IMR-90 (cell line): Measurements from ENCODE around the gene ATRNL1. TPM values are rescaled to one million over a fixed set of nuclear protein-coding genes. Genes with fewer than 3 reads are reported as not detected.
A peak's percentile ranks its signal among the peaks of the same experiment; 100 is the strongest.

Experiments
- ATAC-seq: fragments of 200-7000 bp; cut with Tn5 transposase; 2 replicates; pipeline ENCODE4 v1.9.1; 2020; ENCODE audit warnings: low read depth, mild to moderate bottlenecking, moderate library complexity
- BruUV-seq: library from RNA; stranded (reverse); fragments of 400-500 nt; replicated peaks from 2 replicates; lab custom pipeline; 2021; lab: Mats Ljungman, UMichigan
- CTCF ChIA-PET: fragments of 300-600 bp; formaldehyde crosslinking; extraction: SDS; loops from one replicate; lab custom pipeline; 2021; ENCODE audit warnings: antibody characterized with exemption; lab: Yijun Ruan, JAX
- POLR2A ChIA-PET: fragments of 300-600 bp; sonication (Branson Sonifier 250); formaldehyde crosslinking; loops from one replicate; lab custom pipeline; 2022; ENCODE audit warnings: antibody characterized with exemption; ENCODE audit not compliant: unreplicated experiment; lab: Charles Lee
- DNase-seq: peaks from one replicate; pipeline ENCODE4 v3.0.0; 2013
- H2AFZ ChIP-seq: replicated peaks from 2 replicates; pipeline ENCODE3; 2013; ENCODE audit warnings: low read length, mild to moderate bottlenecking; ENCODE audit not compliant: poor library complexity
- H2AK5ac ChIP-seq: 2 replicates; pipeline ENCODE4 v1.6.1; 2013; ENCODE audit warnings: low read depth, low read length, inconsistent platforms
- H2AK9ac ChIP-seq: replicated peaks from 2 replicates; pipeline ENCODE3; 2013; ENCODE audit warnings: mild to moderate bottlenecking, low read depth, low read length, moderate library complexity; ENCODE audit not compliant: poor library complexity
- H2BK120ac ChIP-seq: 2 replicates; pipeline ENCODE4 v1.6.1; 2013; ENCODE audit warnings: low read depth, low read length, inconsistent platforms
- H2BK15ac ChIP-seq: 3 replicates; pipeline ENCODE4 v1.6.1; 2013; ENCODE audit warnings: low read depth, low read length, inconsistent platforms
- H2BK20ac ChIP-seq: 2 replicates; pipeline ENCODE4 v1.6.1; 2013; ENCODE audit warnings: low read depth, mild to moderate bottlenecking, inconsistent platforms, low read length, moderate library complexity
- H2BK5ac ChIP-seq: 2 replicates; pipeline ENCODE4 v1.6.1; 2013; ENCODE audit warnings: mild to moderate bottlenecking, low read depth, low read length, inconsistent platforms; ENCODE audit not compliant: poor library complexity, severe bottlenecking
- H3K14ac ChIP-seq: replicated peaks from 2 replicates; pipeline ENCODE4 v1.6.1; 2013; ENCODE audit warnings: low read depth, low read length, inconsistent platforms
- H3K18ac ChIP-seq: 2 replicates; pipeline ENCODE4 v1.6.1; 2013; ENCODE audit warnings: low read depth, low read length, control low read depth
- H3K23ac ChIP-seq: 2 replicates; pipeline ENCODE4 v1.6.1; 2013; ENCODE audit warnings: low read depth, low read length, inconsistent platforms
- H3K27ac ChIP-seq: 2 replicates; pipeline ENCODE4 v1.5.1; 2013; ENCODE audit warnings: mild to moderate bottlenecking, control low read depth, low read length; ENCODE audit not compliant: insufficient read depth
- H3K27me3 ChIP-seq: 2 replicates; pipeline ENCODE4 v1.6.1; 2013; ENCODE audit warnings: low read length; ENCODE audit not compliant: control insufficient read depth, insufficient read depth
- H3K36me3 ChIP-seq: 2 replicates; pipeline ENCODE4 v1.6.1; 2013; ENCODE audit warnings: low read length, mixed read lengths; ENCODE audit not compliant: control insufficient read depth, insufficient read depth
- H3K4ac ChIP-seq: 2 replicates; pipeline ENCODE4 v1.6.1; 2013; ENCODE audit warnings: low read depth, low read length, inconsistent platforms
- H3K4me1 ChIP-seq: 2 replicates; pipeline ENCODE4 v1.6.1; 2013; ENCODE audit warnings: low read length, mixed read lengths; ENCODE audit not compliant: control insufficient read depth, insufficient read depth
- H3K4me2 ChIP-seq: 2 replicates; pipeline ENCODE4 v1.6.1; 2013; ENCODE audit warnings: low read depth, mild to moderate bottlenecking, control low read depth, low read length, moderate library complexity
- H3K4me3 ChIP-seq: 2 replicates; pipeline ENCODE4 v1.5.1; 2013; ENCODE audit warnings: low read depth, mild to moderate bottlenecking, control low read depth, low read length, moderate library complexity; ENCODE audit not compliant: insufficient read depth
- H3K56ac ChIP-seq: 2 replicates; pipeline ENCODE4 v1.6.1; 2013; ENCODE audit warnings: low read length, inconsistent platforms; ENCODE audit not compliant: insufficient read depth; ENCODE audit errors: extremely low read depth
- H3K79me1 ChIP-seq, 2 experiments: 2 replicates each; pipeline ENCODE4 v1.6.1; 2013; ENCODE audit warnings: low read length in 2 of 2, inconsistent platforms in 1 of 2, low read depth in 1 of 2
- H3K9ac ChIP-seq: 2 replicates; pipeline ENCODE4 v1.6.1; 2013; ENCODE audit warnings: low read depth, low read length, control low read depth
- H3K9me1 ChIP-seq: 2 replicates; pipeline ENCODE4 v1.6.1; 2013; ENCODE audit warnings: low read length, inconsistent platforms; ENCODE audit not compliant: insufficient read depth
- H3K9me3 ChIP-seq: 2 replicates; pipeline ENCODE4 v1.6.1; 2013; ENCODE audit warnings: low read length; ENCODE audit not compliant: control insufficient read depth, insufficient read depth
- H4K20me1 ChIP-seq: 2 replicates; pipeline ENCODE4 v1.6.1; 2013; ENCODE audit warnings: low read length, inconsistent platforms; ENCODE audit not compliant: insufficient read depth
- H4K5ac ChIP-seq: 2 replicates; pipeline ENCODE4 v1.6.1; 2013; ENCODE audit warnings: mild to moderate bottlenecking, low read depth, low read length, control low read depth
- H4K8ac ChIP-seq, 2 experiments: 2 replicates each; pipeline ENCODE4 v1.6.1; 2013; ENCODE audit warnings: low read depth in 2 of 2, low read length in 2 of 2, control low read depth in 1 of 2, inconsistent platforms in 1 of 2
- H4K91ac ChIP-seq: 2 replicates; pipeline ENCODE4 v1.6.1; 2013; ENCODE audit warnings: low read depth, low read length, inconsistent platforms; ENCODE audit not compliant: insufficient read depth
- CEBPB ChIP-seq: IDR thresholded peaks from 2 replicates; pipeline ENCODE4 v1.6.1; 2012; ENCODE audit warnings: low read depth, low read length, improper control_type of control experiment
- CTCF ChIP-seq: conservative IDR thresholded peaks from 2 replicates; pipeline ENCODE4 v1.5.1; 2012; ENCODE audit warnings: mild to moderate bottlenecking, low read depth, low read length, improper control_type of control experiment
- MAFK ChIP-seq: IDR thresholded peaks from 2 replicates; pipeline ENCODE4 v1.6.1; 2012; ENCODE audit warnings: low read depth, low read length, improper control_type of control experiment
- MXI1 ChIP-seq: IDR thresholded peaks from 2 replicates; pipeline ENCODE4 v1.6.1; 2012; ENCODE audit warnings: low read depth, mild to moderate bottlenecking, low read length, moderate library complexity, borderline replicate concordance
- RCOR1 ChIP-seq: IDR thresholded peaks from 2 replicates; pipeline ENCODE4 v1.6.1; 2012; ENCODE audit warnings: mild to moderate bottlenecking, low read length, improper control_type of control experiment; ENCODE audit not compliant: insufficient replicate concordance
- WGBS, 2 experiments: methylation state at CpG; one replicate each; pipeline versions ENCODE4 v1.1.5 to v1.1.7; 2013; ENCODE audit warnings: missing lambda C conversion rate in 2 of 2; ENCODE audit not compliant: insufficient read length in 1 of 2; ENCODE audit errors: extremely low coverage in 2 of 2; 5-methylcytosine and 5-hydroxymethylcytosine counted together
- dilution Hi-C: fragments of 300-500 bp; cut with HindIII; formaldehyde crosslinking; loops from one replicate; pipeline ENCODE4 v1.14.3; 2018; ENCODE audit warnings: low sequenced_read_pairs; ENCODE audit not compliant: unreplicated experiment
- in situ Hi-C: fragments of 300-500 bp; cut with MboI; formaldehyde crosslinking; loops from 3 replicates; pipeline ENCODE4 v1.14.3; 2019; ENCODE audit warnings: low sequenced_read_pairs, inconsistent platforms, mixed read lengths
- intact Hi-C: fragments of 100-400 bp; cut with micrococcal nuclease; formaldehyde crosslinking; loops from 2 replicates; pipeline ENCODE4 v1.10.0; 2022
- polyA plus RNA-seq, 3 experiments: library from polyadenylated mRNA; depleted of rRNA; stranded (reverse); fragments of >200 nt; gene quantifications; 2 replicates each; pipeline ENCODE4 v1.2.3, GENCODE V29; 2012; ENCODE audit warnings: low replicate concordance in 1 of 3
- total RNA-seq: library from RNA; depleted of rRNA; stranded (reverse); fragments of >200 nt; gene quantifications from 2 replicates; pipeline ENCODE4 v1.2.3, GENCODE V29; 2012

Gene ATRNL1
- total and polyA plus RNA-seq, 2 of the 4 experiments (the other 2 are of a cell fraction), result 0.18 to 0.19 TPM

- Histone ChIP-seq H2AK9ac (no peak overlapping the region), H3K27me3 (no peaks in the 10 kb centered on the region), H3K23ac (no peak overlapping the region), H3K27ac (no peak overlapping the region), H4K20me1 (no peaks in the 10 kb centered on the region), H2BK120ac (no peak overlapping the region), H2BK15ac (no peak overlapping the region), H4K91ac (no peak overlapping the region), H3K9me1 (no peaks in the 10 kb centered on the region), H3K9me3 (no peaks in the 10 kb centered on the region), H2BK5ac (no peak overlapping the region), H4K8ac (no peak overlapping the region), H2AFZ (no peak overlapping the region), H3K14ac (no peak overlapping the region), H3K4me3 (no peak overlapping the region), H2BK20ac (no peak overlapping the region), H2AK5ac (no peak overlapping the region), H3K36me3 (no peaks in the 10 kb centered on the region), H3K18ac (no peak overlapping the region), H3K79me1 (no peaks in the 10 kb centered on the region), H3K4me1 (no peaks in the 10 kb centered on the region), H4K5ac (no peak overlapping the region), H3K56ac (no peak overlapping the region), H3K9ac (no peak overlapping the region), H3K4me2 (no peak overlapping the region), H3K4ac (no peak overlapping the region)
- intact Hi-C loops, result no loop called here
- ATAC-seq, result peak; percentile 42; the same call in 1 of the 2 replicates
- DNase-seq, result no peak
- POLR2A ChIA-PET, result no interaction called here
- dilution Hi-C loops, result no loop called here
- CTCF ChIA-PET, result no interaction called here
- no TSS peak for BruUV-seq
- TF ChIP-seq MAFK (no peak), RCOR1 (no peak), MXI1 (no peak), CTCF (no peak), CEBPB (no peak)
- in situ Hi-C loops, result no loop called here
- 83% methylated on average over 1 of the region's 7 CpGs; no CpG with 5 or more reads in 1 of the 2 experiments for WGBS, 2 experiments
Measured at GRCh38 chr10:115572740-115573455, 479.7 kb downstream of the ATRNL1 start.
